Mesendoderm (in vitro differentiated cells): ENCODE measurements around the gene RALY.

ENCODE experiments used
- DNase-seq: peaks from one replicate; pipeline ENCODE4 v3.0.0; 2013
- H2AK5ac ChIP-seq: 2 replicates; pipeline ENCODE4 v1.6.1; 2013; ENCODE audit warnings: low read length, inconsistent platforms
- H2BK120ac ChIP-seq: 2 replicates; pipeline ENCODE4 v1.6.1; 2013; ENCODE audit warnings: low read depth, mild to moderate bottlenecking, low read length, moderate library complexity, mixed read lengths
- H2BK15ac ChIP-seq: replicated peaks from 2 replicates; pipeline ENCODE4 v1.6.1; 2013; ENCODE audit warnings: low read depth, mild to moderate bottlenecking, moderate library complexity
- H2BK5ac ChIP-seq: 2 replicates; pipeline ENCODE4 v1.6.1; 2013; ENCODE audit warnings: low read length, inconsistent platforms
- H3K18ac ChIP-seq: 2 replicates; pipeline ENCODE4 v1.6.1; 2013; ENCODE audit warnings: mild to moderate bottlenecking, low read length, mixed read lengths
- H3K23ac ChIP-seq: one replicate; pipeline ENCODE4 v1.6.1; 2013; ENCODE audit warnings: low read length
- H3K27ac ChIP-seq: 2 replicates; pipeline ENCODE4 v1.5.1; 2013; ENCODE audit warnings: low read depth, mild to moderate bottlenecking, inconsistent platforms, low read length, moderate library complexity
- H3K27me3 ChIP-seq: 2 replicates; pipeline ENCODE4 v1.6.1; 2013; ENCODE audit warnings: low read length, control low read depth, mild to moderate bottlenecking, inconsistent platforms; ENCODE audit not compliant: insufficient read depth, poor library complexity
- H3K36me3 ChIP-seq: 2 replicates; pipeline ENCODE4 v1.6.1; 2013; ENCODE audit warnings: low read length, inconsistent platforms; ENCODE audit not compliant: control insufficient read depth, insufficient read depth
- H3K4ac ChIP-seq: one replicate; pipeline ENCODE4 v1.6.1; 2013; ENCODE audit warnings: low read depth, mild to moderate bottlenecking, low read length, moderate library complexity
- H3K4me1 ChIP-seq: 2 replicates; pipeline ENCODE4 v1.6.1; 2013; ENCODE audit warnings: low read depth, low read length, inconsistent platforms; ENCODE audit not compliant: control insufficient read depth
- H3K4me2 ChIP-seq: 2 replicates; pipeline ENCODE4 v1.6.1; 2013; ENCODE audit warnings: low read length
- H3K4me3 ChIP-seq: 2 replicates; pipeline ENCODE4 v1.5.1; 2013; ENCODE audit warnings: mild to moderate bottlenecking, low read length
- H3K56ac ChIP-seq: one replicate; pipeline ENCODE4 v1.6.1; 2013; ENCODE audit warnings: low read length
- H3K79me1 ChIP-seq: 2 replicates; pipeline ENCODE4 v1.6.1; 2013; ENCODE audit warnings: low read length, inconsistent platforms
- H3K79me2 ChIP-seq: 2 replicates; pipeline ENCODE4 v1.6.1; 2013; ENCODE audit warnings: mild to moderate bottlenecking, low read length; ENCODE audit not compliant: control insufficient read depth, insufficient read depth
- H3K9ac ChIP-seq: 2 replicates; pipeline ENCODE4 v1.6.1; 2013; ENCODE audit warnings: low read length, inconsistent platforms
- H4K5ac ChIP-seq: one replicate; pipeline ENCODE4 v1.6.1; 2013; ENCODE audit warnings: low read length
- H4K8ac ChIP-seq: one replicate; pipeline ENCODE4 v1.6.1; 2013; ENCODE audit warnings: low read depth, mild to moderate bottlenecking, control low read depth, low read length, moderate library complexity
- WGBS: extraction: QIAGEN DNeasy Blood & Tissue Kit; methylation state at CpG from one replicate; pipeline ENCODE4 v1.1.7; 2013; ENCODE audit warnings: low lambda C conversion rate, missing lambda C conversion rate; ENCODE audit not compliant: insufficient coverage; ENCODE audit errors: extremely low coverage; 5-methylcytosine and 5-hydroxymethylcytosine counted together

RALY gene

DNA sequence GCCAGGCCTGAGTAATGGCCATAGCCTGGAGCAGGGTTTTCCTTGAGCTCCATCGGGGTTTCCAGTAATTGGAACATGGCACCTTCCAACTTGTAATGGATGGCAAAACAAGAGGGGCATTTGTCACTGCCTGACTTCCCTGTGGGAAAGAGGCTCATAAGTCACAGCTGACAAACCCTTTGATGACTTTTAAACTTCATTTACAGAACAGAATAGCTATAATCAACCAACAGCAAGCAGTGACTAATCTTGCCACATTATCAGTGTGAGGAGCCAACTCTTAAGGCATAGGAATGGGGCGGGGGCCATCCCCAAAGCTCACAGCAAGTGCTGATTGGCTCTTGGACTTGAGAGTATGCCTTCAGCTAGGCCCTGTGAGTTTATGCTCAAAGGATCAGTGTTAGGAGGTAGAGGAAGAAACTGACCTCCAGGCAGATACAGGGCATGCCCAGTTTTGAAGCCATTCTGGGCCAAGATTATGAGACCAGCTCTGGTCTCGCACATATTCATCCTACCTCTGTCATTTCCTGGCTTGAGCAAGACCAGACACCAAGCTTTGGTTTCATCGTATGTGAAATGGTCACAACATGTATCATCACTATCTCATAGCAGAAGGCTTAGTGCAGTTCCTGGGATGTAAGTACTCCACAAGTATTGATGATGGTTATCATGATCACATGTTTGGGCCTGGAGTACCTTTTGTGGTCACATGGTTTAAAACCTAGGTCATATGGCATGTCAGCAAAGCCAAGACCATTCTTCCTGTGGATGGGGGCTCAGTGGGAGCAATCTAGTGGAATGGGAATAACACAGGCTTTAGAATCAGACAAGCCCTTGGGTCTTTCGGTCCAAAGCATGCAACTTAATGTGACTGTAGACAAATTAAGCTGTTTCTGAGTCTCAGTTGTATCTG, 69.1 kb downstream of the RALY start:
- Histone ChIP-seq H3K27me3 (no peaks in the 10 kb centered on the region), H3K9ac (no peak overlapping the region), H3K4me3 (no peak overlapping the region), H4K5ac (no peak overlapping the region), H3K79me1 (peaks cover 45% of the 10 kb centered on the region), H3K4ac (no peak overlapping the region), H2BK120ac (no peak overlapping the region), H3K23ac (no peak overlapping the region), H2BK15ac (no peak overlapping the region), H2BK5ac (no peak overlapping the region), H3K27ac (no peak overlapping the region), H4K8ac (no peak overlapping the region), H3K4me2 (no peak overlapping the region), H2AK5ac (no peak overlapping the region), H3K79me2 (peaks cover 9% of the 10 kb centered on the region), H3K56ac (no peak overlapping the region), H3K18ac (no peak overlapping the region), H3K36me3 (no peaks in the 10 kb centered on the region), H3K4me1 (peaks cover 2% of the 10 kb centered on the region)
- WGBS: no CpG with 5 or more reads among the region's 5 CpGs
- peak; percentile 33 for DNase-seq

DNA sequence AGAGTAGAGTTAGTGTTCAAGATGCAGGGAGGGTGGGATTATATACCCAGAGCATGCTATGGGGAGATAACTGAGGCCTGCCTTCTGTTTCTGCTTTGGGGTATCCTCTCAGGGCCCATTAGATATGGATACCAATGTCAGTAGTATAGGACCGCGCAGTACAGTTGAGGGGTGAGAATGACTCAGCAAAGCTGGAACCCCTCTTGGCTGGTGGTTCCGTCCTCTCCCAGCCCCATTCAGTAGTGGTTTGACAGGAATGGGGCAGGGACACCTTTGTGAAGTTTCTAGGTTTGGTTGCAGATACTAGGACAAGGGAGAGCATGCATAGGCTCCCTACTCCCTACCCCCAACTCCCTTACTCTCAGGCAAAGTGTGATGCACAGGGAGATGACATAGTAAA, 70.6 kb downstream of the RALY start:
- H2BK5ac ChIP-seq: no peak overlapping the region
- no peak overlapping the region for H2BK15ac ChIP-seq
- no peak overlapping the region for H3K9ac ChIP-seq
- peaks cover 2% of the 10 kb centered on the region for H3K4me1 ChIP-seq
- H3K4ac ChIP-seq: no peak overlapping the region
- H3K4me3 ChIP-seq: no peak overlapping the region
- H3K27ac ChIP-seq: no peak overlapping the region
- H3K56ac ChIP-seq: no peak overlapping the region
- peaks cover 8% of the 10 kb centered on the region for H3K79me2 ChIP-seq
- H3K36me3 ChIP-seq: no peaks in the 10 kb centered on the region
- no peak for DNase-seq
- H3K18ac ChIP-seq: no peak overlapping the region
- no peak overlapping the region for H2BK120ac ChIP-seq
- no peak overlapping the region for H3K23ac ChIP-seq
- no peaks in the 10 kb centered on the region for H3K27me3 ChIP-seq
- no peak overlapping the region for H3K4me2 ChIP-seq
- peaks cover 39% of the 10 kb centered on the region for H3K79me1 ChIP-seq
- WGBS: no CpG with 5 or more reads among the region's 3 CpGs
- H4K8ac ChIP-seq: no peak overlapping the region
- H4K5ac ChIP-seq: no peak overlapping the region
- no peak overlapping the region for H2AK5ac ChIP-seq

- Histone ChIP-seq H3K27ac (no peak overlapping the region), H3K4me3 (no peak overlapping the region), H3K18ac (no peak overlapping the region), H4K8ac (no peak overlapping the region), H2BK15ac (no peak overlapping the region), H2BK5ac (no peak overlapping the region), H3K4me2 (no peak overlapping the region), H3K4ac (no peak overlapping the region), H3K56ac (no peak overlapping the region), H3K36me3 (no peaks in the 10 kb centered on the region), H3K27me3 (no peaks in the 10 kb centered on the region), H3K79me2 (peaks cover 8% of the 10 kb centered on the region), H3K9ac (no peak overlapping the region), H3K79me1 (peaks cover 43% of the 10 kb centered on the region), H2AK5ac (no peak overlapping the region), H3K4me1 (peaks cover 2% of the 10 kb centered on the region), H2BK120ac (no peak overlapping the region), H4K5ac (no peak overlapping the region), H3K23ac (no peak overlapping the region)
- no CpG with 5 or more reads among the region's 2 CpGs for WGBS
- peak; percentile 35 for DNase-seq
Measured at GRCh38 chr20:34065260-34065659, 71.5 kb downstream of the RALY start.

DNA sequence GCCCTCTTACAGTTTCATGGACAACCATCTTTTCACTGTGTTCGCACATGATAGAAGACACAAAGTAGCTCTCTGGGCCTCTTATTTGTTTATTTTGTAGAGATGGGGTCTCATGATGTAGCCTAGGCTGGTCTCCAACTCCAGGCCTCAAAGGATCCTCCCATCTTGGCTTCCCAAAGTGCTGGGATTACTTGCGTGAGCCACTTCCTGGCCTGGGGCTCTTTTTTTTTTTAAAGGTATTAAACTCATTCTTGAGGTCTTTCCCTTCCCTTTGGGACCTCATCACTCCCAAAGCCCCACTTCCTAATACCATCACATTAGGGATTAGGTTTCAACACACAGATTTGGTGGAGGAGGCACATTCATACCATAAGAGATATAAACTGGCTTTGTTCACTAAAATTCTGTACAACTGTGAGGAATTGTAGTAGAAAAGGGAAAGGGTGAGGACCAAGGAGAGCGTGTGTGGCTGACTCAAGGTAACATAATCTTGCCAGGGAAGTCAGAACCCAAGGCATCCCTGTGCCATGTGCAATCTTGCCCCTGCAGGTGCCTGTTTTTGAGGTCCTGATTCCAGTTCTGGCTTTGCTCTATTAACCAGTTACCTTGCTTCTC, 72.9 kb downstream of the RALY start:
- peaks cover 41% of the 10 kb centered on the region for H3K79me1 ChIP-seq
- no peak overlapping the region for H3K23ac ChIP-seq
- peaks cover 2% of the 10 kb centered on the region for H3K4me1 ChIP-seq
- H2BK120ac ChIP-seq: no peak overlapping the region
- H3K27me3 ChIP-seq: no peaks in the 10 kb centered on the region
- peaks cover 8% of the 10 kb centered on the region for H3K79me2 ChIP-seq
- no peak overlapping the region for H4K5ac ChIP-seq
- H3K4me2 ChIP-seq: no peak overlapping the region
- H2BK15ac ChIP-seq: no peak overlapping the region
- no peak overlapping the region for H3K18ac ChIP-seq
- no peak overlapping the region for H3K27ac ChIP-seq
- H3K56ac ChIP-seq: no peak overlapping the region
- H3K36me3 ChIP-seq: no peaks in the 10 kb centered on the region
- H3K4ac ChIP-seq: no peak overlapping the region
- no peak overlapping the region for H4K8ac ChIP-seq
- WGBS: no CpG with 5 or more reads among the region's 3 CpGs
- peak; percentile 44 for DNase-seq
- H3K4me3 ChIP-seq: no peak overlapping the region
- H3K9ac ChIP-seq: no peak overlapping the region
- H2BK5ac ChIP-seq: no peak overlapping the region
- H2AK5ac ChIP-seq: no peak overlapping the region

GRCh38 chr20:34068001-34068400, 74.3 kb downstream of the RALY start:
- no peak overlapping the region for H3K27ac ChIP-seq
- H4K5ac ChIP-seq: no peak overlapping the region
- no peak overlapping the region for H3K4me2 ChIP-seq
- H4K8ac ChIP-seq: no peak overlapping the region
- H2AK5ac ChIP-seq: no peak overlapping the region
- H2BK15ac ChIP-seq: no peak overlapping the region
- H3K56ac ChIP-seq: no peak overlapping the region
- H3K79me1 ChIP-seq: peaks cover 37% of the 10 kb centered on the region
- H2BK120ac ChIP-seq: no peak overlapping the region
- H3K79me2 ChIP-seq: peaks cover 7% of the 10 kb centered on the region
- H3K4me3 ChIP-seq: no peak overlapping the region
- H3K36me3 ChIP-seq: no peaks in the 10 kb centered on the region
- no peak overlapping the region for H3K23ac ChIP-seq
- H2BK5ac ChIP-seq: no peak overlapping the region
- H3K18ac ChIP-seq: no peak overlapping the region
- H3K9ac ChIP-seq: no peak overlapping the region
- peak; percentile 67 for DNase-seq
- no CpG with 5 or more reads among the region's 1 CpG for WGBS
- no peak overlapping the region for H3K4ac ChIP-seq
- peaks cover 1% of the 10 kb centered on the region for H3K4me1 ChIP-seq
- no peaks in the 10 kb centered on the region for H3K27me3 ChIP-seq
